Activated CD8-positive, alpha-beta memory T cell treated with anti-CD3 and anti-CD28 coated beads, Interleukin-2, amount 50 U/mL, for 4 hours (primary cell): ENCODE measurements around the gene FBXO47.
A peak's percentile ranks its signal among the peaks of the same experiment; 100 is the strongest.

Experiments
- DNase-seq: peaks from one replicate; pipeline ENCODE4 v3.0.0-alpha.2; 2020

The FBXO47 gene, protein sequence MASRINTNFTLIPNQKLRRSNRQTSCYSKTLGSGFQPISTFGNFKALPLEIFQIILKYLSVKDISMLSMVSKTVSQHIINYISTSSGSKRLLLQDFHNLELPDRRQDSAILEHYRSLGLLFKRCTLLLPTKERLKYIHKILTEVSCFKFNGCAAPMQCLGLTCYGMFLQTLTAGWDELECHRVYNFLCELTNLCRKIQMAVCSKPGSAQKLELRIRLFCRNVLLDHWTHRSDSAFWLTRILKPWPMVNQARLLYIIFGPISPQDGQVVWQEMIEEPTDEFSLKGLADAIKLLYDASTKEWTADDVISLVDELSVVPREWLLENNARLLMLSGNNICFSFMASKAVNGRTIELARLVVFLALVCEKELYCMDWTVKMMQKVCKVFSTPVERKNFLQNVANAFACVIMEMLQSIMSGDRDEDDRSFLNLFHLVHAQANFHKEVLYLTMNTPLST

GRCh38 chr17:38967290-38967738 is at the start of gene FBXO47:
TSS of gene FBXO47 (minus strand) at chr17:38967403. CDS start at chr17:38963025, 4,378 bp downstream.
- peak; percentile 79 for DNase-seq

DNA sequence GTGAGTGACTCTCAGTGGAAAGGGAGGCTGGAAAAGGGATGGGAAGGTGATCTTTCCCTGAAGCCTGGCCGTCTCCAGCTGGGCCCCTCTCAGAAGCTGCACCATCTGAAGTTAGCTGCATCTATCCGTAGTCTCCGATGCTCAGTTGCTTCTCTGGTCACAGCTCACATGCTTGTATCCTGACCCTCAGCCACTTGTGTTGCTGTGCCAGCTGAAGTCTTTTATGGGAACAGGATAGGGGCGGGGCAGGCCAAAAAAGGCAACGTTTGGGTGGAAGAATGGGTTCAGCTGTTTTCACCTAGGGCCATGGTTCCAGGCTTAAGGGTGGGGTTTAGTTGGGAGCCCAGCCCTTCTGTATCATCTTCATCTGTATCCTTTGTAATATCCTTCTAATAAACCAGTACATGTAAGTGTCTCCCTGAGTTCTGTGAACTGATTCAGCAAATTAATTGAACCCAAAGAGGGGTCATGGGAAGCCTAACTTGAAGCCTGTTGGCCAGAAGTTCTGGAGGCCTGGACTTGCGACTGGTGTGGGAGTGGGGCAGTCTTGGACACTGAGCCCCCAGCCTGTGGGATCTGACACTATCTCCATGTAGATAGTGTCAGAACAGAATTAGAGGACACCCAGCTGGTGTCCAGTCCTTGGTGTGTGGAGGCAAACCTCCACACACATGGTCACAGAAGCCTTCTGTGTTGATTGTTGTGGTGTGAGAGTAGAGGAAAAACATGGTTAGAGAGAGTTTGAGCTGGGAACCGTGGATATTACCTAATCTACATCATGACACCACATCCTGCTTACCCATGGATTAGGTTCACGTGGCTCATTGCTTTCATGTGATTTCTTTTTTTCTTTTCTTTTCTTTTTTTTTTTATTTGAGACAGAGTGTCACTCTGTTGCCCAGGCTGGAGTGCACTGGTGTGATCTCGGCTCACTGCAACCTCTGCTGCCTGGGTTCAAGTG is 49.3 kb upstream of the FBXO47 start:
- no peak for DNase-seq

GRCh38 chr17:39015546-39015935 is 48.3 kb upstream of the FBXO47 start:
- DNase-seq, result no peak

DNA sequence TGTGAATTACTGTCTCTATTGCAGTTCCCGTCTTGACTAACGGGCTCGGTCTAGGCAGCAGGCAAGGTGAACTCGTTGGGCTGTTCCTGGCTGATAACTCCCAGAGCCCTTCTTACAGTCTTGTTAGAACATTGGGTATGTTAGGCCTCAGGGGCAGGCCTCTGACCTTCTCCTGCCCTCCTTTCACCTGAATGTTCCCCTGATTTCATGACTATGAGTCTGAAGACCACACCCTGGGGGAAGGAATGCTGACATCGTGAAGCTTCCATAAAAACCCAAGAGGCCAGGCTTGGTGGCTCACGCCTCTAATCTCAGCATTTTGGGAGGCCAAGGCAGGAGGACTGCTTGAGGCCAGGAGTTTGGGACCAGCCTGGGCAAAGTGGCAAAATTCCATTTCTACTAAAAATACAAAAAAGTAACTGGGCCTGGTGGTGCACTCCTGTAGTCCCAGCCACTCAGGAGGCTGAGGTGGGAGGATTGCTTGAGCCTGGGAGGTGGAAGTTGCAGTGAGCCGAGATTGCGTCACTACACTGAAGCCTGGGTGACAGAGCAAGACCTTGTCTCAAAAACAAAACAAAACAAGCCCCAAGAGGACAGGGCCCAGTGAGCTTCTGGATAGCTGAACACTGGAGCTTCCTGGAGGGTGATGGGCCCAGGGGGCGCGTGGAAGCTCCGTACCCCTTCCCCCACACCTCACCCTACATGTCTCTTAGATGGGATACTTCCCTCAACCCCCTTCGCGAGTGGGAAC is 47.8 kb upstream of the FBXO47 start:
- no peak for DNase-seq

- DNase-seq, result no peak
Measured at GRCh38 chr17:39014044-39014794, 47.0 kb upstream of the FBXO47 start.

DNA sequence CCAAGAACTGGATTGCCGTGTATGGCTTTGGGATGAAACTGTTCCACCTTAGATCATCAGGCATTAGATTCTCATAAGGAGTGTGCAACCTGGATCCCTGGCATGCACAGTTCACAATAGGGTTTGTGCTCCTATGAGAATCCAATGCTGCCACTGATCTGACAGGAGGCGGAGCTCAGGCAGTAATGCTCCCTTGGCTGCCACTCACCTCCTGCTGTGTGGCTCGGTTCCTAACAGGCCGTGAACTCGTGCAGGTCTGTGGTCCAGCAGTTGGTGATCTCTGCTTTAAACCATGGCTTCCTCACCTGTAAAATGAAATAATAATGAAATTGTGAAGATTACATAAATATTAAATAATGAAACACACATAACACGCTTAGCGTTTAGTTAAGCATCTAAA is 45.5 kb upstream of the FBXO47 start:
- DNase-seq, result no peak

DNA sequence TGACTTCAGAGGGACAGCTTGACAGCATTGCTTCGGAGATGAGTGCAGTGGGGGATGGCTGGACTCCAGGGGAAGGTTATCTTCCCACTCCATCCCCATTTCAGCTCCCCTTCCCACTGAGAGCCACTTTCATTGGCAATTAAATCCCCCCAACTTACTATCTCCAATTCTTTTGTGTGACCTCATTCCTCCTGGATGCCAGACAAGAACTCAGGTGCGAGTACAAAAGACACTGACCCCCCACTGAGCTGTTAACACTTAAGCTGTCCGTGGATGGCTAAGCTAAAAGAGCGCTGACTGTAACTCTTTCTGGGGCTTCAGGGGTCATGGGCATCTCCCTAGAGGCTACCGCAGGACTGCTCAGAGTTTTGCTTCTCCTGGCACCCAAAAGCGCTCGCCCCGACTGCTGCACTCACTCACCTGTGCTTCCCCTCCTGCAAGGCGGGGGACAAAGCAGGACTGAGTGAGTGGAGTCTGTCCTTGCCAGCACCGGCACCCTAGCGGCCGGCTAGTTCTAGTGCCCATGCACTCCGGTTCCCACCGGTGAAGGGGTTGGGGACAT is 44.8 kb upstream of the FBXO47 start:
- no peak for DNase-seq

DNA sequence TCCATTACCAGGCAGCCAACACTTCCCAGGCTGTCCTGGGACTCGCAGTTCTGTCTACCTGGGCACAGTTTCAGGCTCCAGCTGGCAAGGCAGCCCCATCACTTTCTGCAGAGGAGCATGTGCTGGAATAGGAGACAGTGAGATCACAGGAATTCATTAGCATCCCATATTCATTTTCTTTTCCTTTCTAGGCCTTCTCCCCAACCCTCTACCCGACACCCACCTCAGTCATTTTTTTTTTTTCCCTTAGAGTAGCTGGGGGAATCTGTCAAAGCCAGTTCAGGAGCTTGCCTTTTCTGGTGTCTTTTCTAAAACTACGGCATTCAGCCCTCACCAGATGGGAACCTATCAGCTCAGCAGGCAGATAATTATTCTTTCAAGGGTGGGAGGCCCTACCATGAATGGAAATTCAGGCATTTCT is 42.4 kb upstream of the FBXO47 start:
- DNase-seq, result no peak

GRCh38 chr17:39008633-39009032 is 41.4 kb upstream of the FBXO47 start:
- no peak for DNase-seq

GRCh38 chr17:39002991-39003715 is 36.0 kb upstream of the FBXO47 start:
- peak; percentile 39 for DNase-seq

- no peak for DNase-seq
Measured at GRCh38 chr17:39001703-39002637, 34.8 kb upstream of the FBXO47 start.

DNA sequence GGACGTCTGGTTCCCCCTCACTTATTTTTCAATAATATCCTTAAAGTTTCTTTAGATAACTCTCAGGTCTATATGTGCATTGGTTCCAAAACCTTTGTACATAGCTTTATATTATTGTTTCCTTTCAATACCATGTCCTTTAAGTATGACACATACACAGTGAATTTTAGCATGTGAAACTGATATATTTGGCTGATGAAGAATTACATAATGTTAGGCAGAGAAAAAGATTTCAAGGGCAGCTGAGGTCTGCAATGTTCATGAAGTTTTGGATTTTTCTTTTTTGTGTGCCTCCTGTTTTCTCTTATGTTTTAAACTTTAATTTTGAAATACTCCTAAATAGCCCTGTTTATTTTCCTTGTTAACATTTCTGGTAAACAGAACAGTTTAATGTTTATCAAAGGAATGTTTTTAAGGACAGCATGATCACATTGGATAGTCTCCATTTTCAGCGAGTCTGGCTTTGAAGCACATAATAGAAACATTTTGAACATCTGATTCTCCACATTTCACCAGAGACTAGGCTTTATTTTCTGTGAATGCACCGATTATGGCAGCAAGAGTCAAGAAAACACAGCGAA is 32.9 kb upstream of the FBXO47 start:
- DNase-seq, result no peak

GRCh38 chr17:38996660-38997337 is 29.6 kb upstream of the FBXO47 start:
- no peak for DNase-seq

GRCh38 chr17:38994026-38994425 is 26.8 kb upstream of the FBXO47 start:
- no peak for DNase-seq

DNA sequence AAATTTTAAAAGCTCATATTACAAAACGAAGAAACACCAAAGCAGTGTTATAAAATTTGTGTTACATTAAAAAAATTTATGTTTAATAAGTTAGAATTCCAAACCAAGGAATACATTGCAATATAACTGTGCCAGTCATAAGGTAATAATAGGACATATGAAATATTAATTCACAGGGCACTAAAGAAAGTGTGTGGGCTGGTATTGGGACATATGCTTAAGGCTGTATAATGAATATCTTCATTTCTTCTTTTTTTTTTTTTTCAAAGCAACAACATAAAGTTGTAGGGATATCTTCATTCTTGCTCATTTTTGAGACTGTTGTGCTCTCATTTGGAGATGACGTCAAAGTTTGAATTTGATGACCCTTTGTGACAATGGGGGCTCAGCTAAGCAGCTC is 17.5 kb upstream of the FBXO47 start:
- DNase-seq, result no peak

DNA sequence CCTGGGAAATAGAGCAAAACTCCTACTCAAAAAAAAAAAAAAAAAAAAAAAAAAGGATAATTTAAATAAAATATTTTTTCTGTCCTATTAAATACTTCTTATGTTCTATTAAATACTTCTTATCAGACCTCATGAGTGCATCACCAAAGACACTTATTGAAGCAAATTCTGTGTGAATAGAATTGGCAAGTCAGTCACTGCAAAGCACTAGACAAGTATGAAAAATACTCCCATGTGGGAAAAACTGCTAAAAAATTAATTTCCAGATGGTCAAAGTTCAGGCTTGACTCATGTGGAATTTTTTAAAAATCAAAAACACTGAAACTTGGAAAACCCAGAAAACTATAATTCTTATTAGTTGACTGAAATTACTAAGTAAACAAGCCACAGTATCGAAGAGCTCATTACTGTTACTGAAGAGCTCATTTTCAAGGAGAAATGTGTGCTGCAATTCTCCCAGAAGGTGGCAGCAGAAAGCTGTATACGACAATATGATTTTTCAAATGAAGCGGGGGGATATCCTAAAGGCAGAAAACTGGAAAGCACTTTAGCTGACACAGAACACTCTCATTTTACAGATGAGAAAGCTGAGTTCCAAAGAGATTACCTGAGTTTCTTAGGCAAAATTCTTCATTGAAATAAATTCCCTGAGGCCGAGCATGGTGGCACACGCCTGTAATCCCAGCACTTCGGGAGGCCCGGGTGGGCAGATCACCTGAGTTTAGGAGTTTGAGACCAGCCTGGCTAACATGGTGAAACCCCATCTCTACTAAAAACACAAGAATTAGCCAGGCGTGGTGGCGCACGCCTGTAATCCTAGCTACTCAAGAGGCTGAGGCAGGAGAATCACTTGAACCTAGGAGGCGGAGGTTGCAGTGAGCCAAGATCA is 15.9 kb upstream of the FBXO47 start:
- DNase-seq, result peak; percentile 38

DNA sequence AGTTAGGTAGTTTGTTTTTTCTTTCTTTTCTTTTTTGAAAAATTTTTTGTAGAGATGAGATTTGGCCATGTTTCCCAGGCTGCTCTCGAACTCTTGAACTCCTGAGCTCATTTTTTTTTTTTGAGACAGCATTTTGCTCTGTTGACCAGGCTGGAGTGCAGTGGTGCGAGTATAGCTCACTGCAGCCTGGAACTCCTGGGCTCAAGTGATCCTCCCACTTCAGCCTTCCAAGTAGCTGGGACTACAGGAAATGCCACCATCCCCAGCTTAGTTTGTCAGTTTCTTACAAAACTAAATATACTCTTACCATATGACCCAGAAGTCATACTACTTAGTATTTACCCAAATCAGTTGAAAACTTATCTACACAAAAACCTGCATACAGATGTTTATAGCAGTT is 14.4 kb upstream of the FBXO47 start:
- no peak for DNase-seq
